Coronary artery (tissue), 2 donors: ENCODE results near the gene CADPS2.

Experiments
- DNase-seq: peaks from one replicate; pipeline ENCODE4 v3.0.0-alpha.2; 2017; ENCODE audit warnings: low spot score
- H3K27ac ChIP-seq, 2 donors: fragments of 200-600 bp; sonication (generic); one replicate each; pipeline ENCODE4 v1.5.1; 2016 to 2019
- H3K4me3 ChIP-seq: fragments of 200-600 bp; sonication (generic); 2 replicates; pipeline ENCODE4 v1.5.1; 2016; ENCODE audit warnings: mild to moderate bottlenecking, moderate library complexity
- CTCF ChIP-seq: fragments of 200-600 bp; sonication (generic); IDR thresholded peaks from one replicate; pipeline ENCODE4 v1.5.1; 2019; ENCODE audit warnings: antibody characterized with exemption

CADPS2 gene

GRCh38 chr7:122448893-122449589 lies 437.2 kb downstream of the CADPS2 start:
- DNase-seq, result no peak
- TF ChIP-seq CTCF, result no peak
- no peak overlapping the region for H3K27ac ChIP-seq
- H3K4me3 ChIP-seq, result no peak overlapping the region

GRCh38 chr7:122442929-122443328 lies 443.3 kb downstream of the CADPS2 start:
- TF ChIP-seq CTCF, result no peak
- H3K4me3 ChIP-seq, result no peak overlapping the region
- H3K27ac ChIP-seq, result no peak overlapping the region
- DNase-seq, result no peak

- no peak overlapping the region for H3K4me3 ChIP-seq
- no peak for TF ChIP-seq CTCF
- DNase-seq, result no peak
- no peak overlapping the region for H3K27ac ChIP-seq
These were observed 447.8 kb downstream of the CADPS2 start for GRCh38 chr7:122438492-122438891.

GRCh38 chr7:122438006-122438405 lies 448.3 kb downstream of the CADPS2 start:
- Histone ChIP-seq H3K4me3 (no peak overlapping the region), H3K27ac (no peak overlapping the region)
- no peak for TF ChIP-seq CTCF
- no peak for DNase-seq

- no peak for DNase-seq
- no peak overlapping the region for H3K27ac ChIP-seq
- TF ChIP-seq CTCF, result no peak
These were observed 452.5 kb downstream of the CADPS2 start for GRCh38 chr7:122433765-122434164.

GRCh38 chr7:122430710-122431109 lies 455.6 kb downstream of the CADPS2 start:
- no peak for DNase-seq
- no peak for TF ChIP-seq CTCF
- H3K27ac ChIP-seq, result no peak overlapping the region
- H3K4me3 ChIP-seq, result no peak overlapping the region

More at GRCh38 chr7:122433765-122434164, 452.5 kb downstream of the CADPS2 start:
- H3K4me3 ChIP-seq, result no peak overlapping the region

GRCh38 chr7:122429926-122430325 lies 456.3 kb downstream of the CADPS2 start:
- no peak overlapping the region for H3K27ac ChIP-seq
- H3K4me3 ChIP-seq, result no peak overlapping the region
- TF ChIP-seq CTCF, result no peak
- no peak for DNase-seq
